SK-N-SH (cell line): ENCODE results near the gene SBF2. TPM values are rescaled to one million over a fixed set of nuclear protein-coding genes. Genes with fewer than 3 reads are reported as not detected.
A peak's percentile ranks its signal among the peaks of the same experiment; 100 is the strongest.

Source experiments
- CHD2 ChIP-seq: fragments of 150-350 bp; IDR thresholded peaks from 2 replicates; pipeline ENCODE4 v1.6.1; 2018; ENCODE audit warnings: low read length; ENCODE audit not compliant: partially characterized antibody
- EP300 ChIP-seq, 2 experiments: IDR thresholded peaks; 2 replicates each; pipeline versions ENCODE4 v1.4.0 to v1.6.1; 2012; ENCODE audit warnings: borderline replicate concordance in 1 of 2, low read depth in 1 of 2, low read length in 1 of 2
- EZH2phosphoT487 ChIP-seq: fragments of 200-600 bp; sonication (generic); IDR thresholded peaks from 2 replicates; pipeline ENCODE4 v1.6.1; 2017; ENCODE audit warnings: low read depth, mixed run types, mild to moderate bottlenecking, antibody characterized with exemption, moderate library complexity, borderline replicate concordance
- FOSL2 ChIP-seq: IDR thresholded peaks from 2 replicates; pipeline ENCODE4 v1.4.0; 2012; ENCODE audit warnings: low read depth, mild to moderate bottlenecking, moderate library complexity, borderline replicate concordance
- FOXJ3 ChIP-seq: sonication (generic); formaldehyde crosslinking; IDR thresholded peaks from 2 replicates; pipeline ENCODE4 v1.5.1; 2020; ENCODE audit warnings: mild to moderate bottlenecking, missing genetic modification reagents
- FOXM1 ChIP-seq: IDR thresholded peaks from 2 replicates; pipeline ENCODE4 v1.4.0; 2012; ENCODE audit warnings: low read depth, mild to moderate bottlenecking
- GATA2 ChIP-seq: sonication (generic); formaldehyde crosslinking; IDR thresholded peaks from 2 replicates; pipeline ENCODE4 v1.5.0; 2020; ENCODE audit warnings: mild to moderate bottlenecking, missing genetic modification reagents
- JUND ChIP-seq: IDR thresholded peaks from 2 replicates; pipeline ENCODE4 v1.4.0; 2012
- MXI1 ChIP-seq: IDR thresholded peaks from 2 replicates; pipeline ENCODE4 v1.6.1; 2012; ENCODE audit warnings: mild to moderate bottlenecking, low read depth, low read length, improper control_type of control experiment
- NFIC ChIP-seq: IDR thresholded peaks from 2 replicates; pipeline ENCODE4 v1.4.0; 2012; ENCODE audit warnings: borderline replicate concordance
- NRF1 ChIP-seq: IDR thresholded peaks from 2 replicates; pipeline ENCODE4 v1.6.1; 2012; ENCODE audit warnings: low read depth, mild to moderate bottlenecking, low read length
- POLR2AphosphoS5 ChIP-seq: IDR thresholded peaks from 2 replicates; pipeline ENCODE4 v1.6.1; 2012; ENCODE audit warnings: low read depth, low read length
- RAD21 ChIP-seq: IDR thresholded peaks from 2 replicates; pipeline ENCODE4 v1.6.1; 2012; ENCODE audit warnings: mild to moderate bottlenecking, low read length
- RFX5 ChIP-seq: IDR thresholded peaks from 2 replicates; pipeline ENCODE4 v1.6.1; 2012; ENCODE audit warnings: mild to moderate bottlenecking, improper control_type of control experiment, low read length
- RXRA ChIP-seq: IDR thresholded peaks from 2 replicates; pipeline ENCODE4 v1.4.0; 2012; ENCODE audit warnings: low read depth, mild to moderate bottlenecking, borderline replicate concordance
- TCF12 ChIP-seq: IDR thresholded peaks from 2 replicates; pipeline ENCODE4 v1.4.0; 2012
- polyA plus RNA-seq, 3 experiments: library from polyadenylated mRNA; depleted of rRNA; stranded (reverse); fragments of >200 nt; gene quantifications; 2 replicates each; pipeline ENCODE4 v1.2.3, GENCODE V29; 2012
- TF ChIP-seq, protein P1 (sequence below): IDR thresholded peaks from 2 replicates; pipeline ENCODE4 v1.4.0; 2012; ENCODE audit warnings: low read depth, borderline replicate concordance
- TF ChIP-seq, protein P2 (sequence below): IDR thresholded peaks from 2 replicates; pipeline ENCODE4 v1.4.0; 2012; ENCODE audit warnings: low read depth, borderline replicate concordance
- TF ChIP-seq, protein P3 (sequence below): IDR thresholded peaks from 2 replicates; pipeline ENCODE4 v1.4.0; 2012; ENCODE audit warnings: low read depth
- TF ChIP-seq, protein P4 (sequence below): IDR thresholded peaks from 2 replicates; pipeline ENCODE4; 2012

The SBF2 gene
- polyA plus RNA-seq, 1 of the 3 experiments (the other 2 are of a cell fraction) = 23.0 TPM

DNA sequence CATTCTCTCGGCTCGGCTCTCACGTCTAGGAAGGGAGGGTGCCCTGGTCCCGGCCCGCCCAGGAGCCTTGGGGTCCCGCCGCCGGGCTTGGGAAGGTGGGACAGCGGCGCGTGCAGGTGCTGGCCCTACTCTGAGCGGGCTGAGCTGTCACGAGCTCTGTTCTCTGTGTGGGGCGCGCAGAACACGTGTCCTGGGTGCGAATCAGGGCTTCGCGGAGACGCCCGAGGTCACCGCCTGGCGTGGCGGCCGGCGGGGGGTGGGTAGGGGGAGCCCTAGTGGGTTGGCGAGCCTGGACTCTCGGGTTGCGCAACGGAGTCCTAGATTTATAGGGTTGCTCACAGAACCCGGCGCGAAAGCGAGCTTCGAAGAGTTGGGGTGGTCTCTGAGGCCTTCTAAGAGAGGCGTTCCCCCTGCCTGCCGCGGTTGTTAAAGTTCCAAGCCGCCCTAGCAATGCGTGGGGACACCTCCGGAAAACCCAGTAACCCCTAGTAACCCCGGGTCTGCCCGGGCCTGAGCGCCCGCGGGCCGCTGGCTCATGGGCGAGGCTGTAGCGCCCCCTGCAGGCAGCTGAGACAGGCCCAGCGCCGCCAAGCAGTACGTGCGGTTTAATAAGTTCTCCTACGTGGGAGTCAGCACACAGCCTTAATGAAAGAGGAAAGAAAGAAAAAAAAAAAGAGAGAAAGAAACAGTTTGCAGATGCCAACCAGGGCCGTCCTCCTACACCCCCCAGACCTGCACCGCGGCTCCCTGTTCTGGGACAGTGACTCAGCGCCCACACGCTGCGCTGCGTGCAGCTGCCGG lies 13.6 kb upstream of the SBF2 start (continued):
- TF ChIP-seq GATA2 (CRISPR knock-in tag) (no peak; the same call in 1 of the 2 replicates), NFIC (no peak), RAD21 (peak; percentile 84), RFX5 (no peak), NRF1 (no peak), FOSL2 (peak; percentile 69; the same call in 1 of the 2 replicates), RXRA (peak; percentile 88), EP300 (IDR thresholded peaks at IDR 0.05; ENCODE audit: borderline replicate concordance in 1 of 2, low read depth in 1 of 2, low read length in 1 of 2) (peak; percentile 18 to 27; a peak in 1 of 4 replicates), FOXJ3 (CRISPR knock-in tag) (0 out of 2 replicates have a peak, but pooled peaks have one; percentile 32), MXI1 (peak; percentile 49; the same call in 1 of the 2 replicates), TCF12 (peak; percentile 49), POLR2AphosphoS5 (no peak; the same call in 1 of the 2 replicates), JUND (peak; percentile 39; the same call in 1 of the 2 replicates), EZH2phosphoT487 (no peak), CHD2 (no peak), FOXM1 (0 out of 2 replicates have a peak, but pooled peaks have one; percentile 29)
- TF ChIP-seq, protein P1, sequence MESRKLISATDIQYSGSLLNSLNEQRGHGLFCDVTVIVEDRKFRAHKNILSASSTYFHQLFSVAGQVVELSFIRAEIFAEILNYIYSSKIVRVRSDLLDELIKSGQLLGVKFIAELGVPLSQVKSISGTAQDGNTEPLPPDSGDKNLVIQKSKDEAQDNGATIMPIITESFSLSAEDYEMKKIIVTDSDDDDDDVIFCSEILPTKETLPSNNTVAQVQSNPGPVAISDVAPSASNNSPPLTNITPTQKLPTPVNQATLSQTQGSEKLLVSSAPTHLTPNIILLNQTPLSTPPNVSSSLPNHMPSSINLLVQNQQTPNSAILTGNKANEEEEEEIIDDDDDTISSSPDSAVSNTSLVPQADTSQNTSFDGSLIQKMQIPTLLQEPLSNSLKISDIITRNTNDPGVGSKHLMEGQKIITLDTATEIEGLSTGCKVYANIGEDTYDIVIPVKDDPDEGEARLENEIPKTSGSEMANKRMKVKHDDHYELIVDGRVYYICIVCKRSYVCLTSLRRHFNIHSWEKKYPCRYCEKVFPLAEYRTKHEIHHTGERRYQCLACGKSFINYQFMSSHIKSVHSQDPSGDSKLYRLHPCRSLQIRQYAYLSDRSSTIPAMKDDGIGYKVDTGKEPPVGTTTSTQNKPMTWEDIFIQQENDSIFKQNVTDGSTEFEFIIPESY = no peak
- TF ChIP-seq, protein P2, sequence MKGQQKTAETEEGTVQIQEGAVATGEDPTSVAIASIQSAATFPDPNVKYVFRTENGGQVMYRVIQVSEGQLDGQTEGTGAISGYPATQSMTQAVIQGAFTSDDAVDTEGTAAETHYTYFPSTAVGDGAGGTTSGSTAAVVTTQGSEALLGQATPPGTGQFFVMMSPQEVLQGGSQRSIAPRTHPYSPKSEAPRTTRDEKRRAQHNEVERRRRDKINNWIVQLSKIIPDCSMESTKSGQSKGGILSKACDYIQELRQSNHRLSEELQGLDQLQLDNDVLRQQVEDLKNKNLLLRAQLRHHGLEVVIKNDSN = no peak
- TF ChIP-seq, protein P3, sequence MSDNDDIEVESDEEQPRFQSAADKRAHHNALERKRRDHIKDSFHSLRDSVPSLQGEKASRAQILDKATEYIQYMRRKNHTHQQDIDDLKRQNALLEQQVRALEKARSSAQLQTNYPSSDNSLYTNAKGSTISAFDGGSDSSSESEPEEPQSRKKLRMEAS = peak; percentile 80; the same call in 1 of the 2 replicates
- TF ChIP-seq, protein P4, sequence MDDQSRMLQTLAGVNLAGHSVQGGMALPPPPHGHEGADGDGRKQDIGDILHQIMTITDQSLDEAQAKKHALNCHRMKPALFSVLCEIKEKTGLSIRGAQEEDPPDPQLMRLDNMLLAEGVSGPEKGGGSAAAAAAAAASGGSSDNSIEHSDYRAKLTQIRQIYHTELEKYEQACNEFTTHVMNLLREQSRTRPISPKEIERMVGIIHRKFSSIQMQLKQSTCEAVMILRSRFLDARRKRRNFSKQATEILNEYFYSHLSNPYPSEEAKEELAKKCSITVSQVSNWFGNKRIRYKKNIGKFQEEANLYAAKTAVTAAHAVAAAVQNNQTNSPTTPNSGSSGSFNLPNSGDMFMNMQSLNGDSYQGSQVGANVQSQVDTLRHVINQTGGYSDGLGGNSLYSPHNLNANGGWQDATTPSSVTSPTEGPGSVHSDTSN = no peak; the same call in 1 of the 2 replicates
